Inferior parietal cortex (tissue), 1 donor: ENCODE measurements around the gene PRKN.
A peak's percentile ranks its signal among the peaks of the same experiment; 100 is the strongest.

Experiments
- DNase-seq: peaks from one replicate; pipeline ENCODE4 v3.0.0-alpha.2; 2016; ENCODE audit errors: extremely low spot score

Gene PRKN

DNA sequence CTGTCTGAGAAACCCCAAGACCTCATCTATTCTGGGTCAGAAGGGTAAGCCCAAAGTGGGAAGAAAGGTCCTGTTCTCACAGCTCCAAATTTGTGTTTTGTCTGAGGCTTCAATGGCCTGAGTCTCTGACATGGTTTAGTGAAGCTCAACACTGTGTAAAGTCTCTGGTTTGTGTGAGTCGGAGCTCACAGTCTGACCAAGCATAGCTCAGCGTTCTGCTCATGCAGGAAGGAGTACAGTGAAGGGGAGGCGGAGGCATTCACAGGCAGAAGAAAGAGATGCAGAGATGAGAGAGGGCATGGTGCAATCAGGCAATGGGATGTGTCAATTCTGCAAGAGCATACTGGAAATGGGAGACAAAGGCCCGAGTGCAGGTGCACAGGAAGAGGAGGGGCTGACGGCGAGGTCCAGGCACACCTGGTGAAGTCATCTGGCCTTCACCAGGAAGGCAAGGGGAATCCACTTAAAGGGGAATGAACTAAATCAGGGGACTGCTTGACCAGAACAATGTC is 990.7 kb downstream of the PRKN start:
- no peak for DNase-seq

DNA sequence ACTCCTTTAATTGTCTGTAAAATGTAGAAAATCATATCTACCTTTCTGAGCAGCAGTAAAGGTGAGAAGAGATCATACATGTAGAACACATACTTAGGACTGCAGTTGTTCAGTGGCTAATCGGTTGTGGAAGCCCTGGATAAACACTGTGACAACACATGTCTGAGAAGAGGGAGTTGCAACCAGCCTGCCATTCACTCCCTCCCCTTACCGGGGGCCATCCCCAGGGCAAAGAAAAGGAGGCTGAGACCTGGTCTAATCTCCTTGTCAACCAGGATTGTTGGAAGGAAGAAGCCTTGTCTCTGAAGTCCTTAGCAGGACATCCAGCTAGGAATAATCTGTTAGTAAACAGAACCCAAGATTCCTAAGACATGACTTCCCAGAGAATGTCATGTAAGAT is 991.2 kb downstream of the PRKN start:
- no peak for DNase-seq

DNA sequence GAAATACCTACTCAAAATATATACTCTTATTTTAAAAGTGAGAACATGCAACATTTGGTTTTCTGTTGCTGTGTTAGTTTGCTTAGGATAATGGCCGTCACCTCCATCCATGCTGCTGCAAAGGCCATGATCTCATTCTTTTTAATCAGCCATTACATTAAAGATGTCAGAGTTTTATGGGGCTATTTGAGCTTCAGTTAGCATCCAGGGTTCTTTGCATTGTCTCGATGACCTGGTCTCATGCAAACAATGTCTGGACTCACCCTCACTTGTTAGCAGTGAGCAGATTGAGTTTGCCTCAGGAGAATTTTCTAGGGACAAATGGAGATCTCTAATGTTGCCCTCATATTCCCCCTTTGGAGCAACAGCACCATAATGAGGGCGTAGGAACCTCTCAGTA is 995.0 kb downstream of the PRKN start:
- DNase-seq = no peak

DNA sequence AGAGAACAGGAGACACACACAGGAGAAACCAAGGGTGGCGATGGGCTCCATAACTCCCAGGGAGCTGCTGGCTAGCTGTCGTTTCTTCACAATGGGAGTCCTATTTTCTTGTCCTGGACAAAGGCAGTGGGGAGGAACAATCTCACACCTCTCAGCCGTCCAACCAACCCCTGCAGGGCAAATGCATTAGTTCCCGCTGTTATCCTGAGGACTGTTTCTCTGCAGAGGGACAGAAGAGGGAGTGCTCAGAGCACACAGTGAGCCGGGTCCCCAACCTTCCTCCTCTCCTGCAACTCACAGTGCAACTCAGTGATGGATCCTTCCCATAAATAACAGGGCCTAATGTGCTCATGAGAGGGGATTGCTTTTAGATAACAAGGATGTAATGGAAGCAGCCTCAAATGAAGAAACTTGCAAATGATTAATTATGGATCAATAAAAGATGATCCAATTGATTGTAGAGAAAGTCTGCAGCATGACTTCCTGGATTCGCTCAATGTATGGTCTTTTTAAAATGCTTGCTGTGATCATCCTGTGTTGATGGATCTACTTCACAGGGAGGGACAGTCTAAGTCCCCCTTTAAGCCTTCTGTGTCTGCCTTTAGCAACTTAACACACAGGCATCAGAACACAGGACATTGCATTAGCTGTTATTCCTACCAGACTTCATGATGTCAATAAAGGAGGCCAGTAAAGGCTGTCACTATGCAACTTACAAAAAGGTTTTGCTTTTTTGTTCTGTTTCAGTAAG is 1000.3 kb downstream of the PRKN start:
- DNase-seq = no peak

DNA sequence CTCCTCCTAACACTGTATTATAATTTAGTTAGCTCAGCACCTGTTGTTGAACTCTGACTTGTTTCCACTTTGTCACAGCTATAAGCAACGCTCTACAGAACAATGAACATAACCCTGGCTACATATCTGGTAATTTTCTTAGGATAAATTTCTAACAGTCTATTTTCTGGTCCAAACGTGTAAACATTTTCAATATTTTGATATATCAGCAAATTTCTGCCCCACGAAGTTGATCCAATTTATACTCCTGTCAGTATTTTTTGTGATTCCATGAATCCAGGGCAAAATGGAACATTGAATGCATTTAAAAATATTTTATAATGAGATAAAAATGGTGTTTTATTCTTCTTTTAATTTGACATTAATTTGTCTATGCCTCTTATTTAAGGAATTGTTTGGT is 1005.2 kb downstream of the PRKN start:
- no peak for DNase-seq

DNA sequence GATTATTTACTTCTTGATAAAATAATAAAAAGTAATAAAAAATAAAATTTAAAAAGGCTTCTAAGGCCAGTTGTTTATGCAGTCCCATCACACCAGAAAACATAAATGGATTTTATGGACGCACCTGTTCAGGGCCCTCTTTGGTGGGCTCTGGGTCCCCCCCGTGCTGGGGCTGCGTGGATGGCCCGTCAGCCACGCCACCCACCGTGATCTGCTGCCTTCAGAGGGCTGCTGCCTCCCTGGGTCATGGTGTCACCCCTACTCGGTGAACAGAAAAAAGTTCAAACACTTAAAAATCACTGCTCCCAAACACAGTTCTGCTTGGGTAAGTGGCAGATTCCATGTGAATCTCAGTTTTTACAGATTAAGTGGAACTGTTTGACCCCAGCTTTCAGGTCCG is 1006.1 kb downstream of the PRKN start:
- no peak for DNase-seq

DNA sequence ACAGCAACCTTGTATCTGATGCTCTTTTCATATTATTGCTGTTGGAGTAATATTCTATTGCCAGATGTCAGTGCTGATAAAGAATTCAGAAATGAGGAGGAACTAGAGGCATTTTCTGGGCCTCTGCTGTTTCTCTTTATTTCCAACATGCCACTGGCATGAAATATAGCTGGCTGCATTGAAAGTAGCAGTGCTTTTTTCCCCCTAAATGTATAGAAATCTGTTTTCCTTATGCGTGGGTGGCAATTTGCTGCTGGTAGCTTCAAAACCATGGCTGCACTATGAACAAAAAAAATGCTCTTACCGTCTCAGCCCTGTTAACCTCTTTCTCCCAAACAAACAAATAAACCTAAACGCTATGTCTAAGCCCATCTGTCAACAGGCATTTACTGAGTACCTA is 1011.4 kb downstream of the PRKN start:
- peak; percentile 16 for DNase-seq

DNA sequence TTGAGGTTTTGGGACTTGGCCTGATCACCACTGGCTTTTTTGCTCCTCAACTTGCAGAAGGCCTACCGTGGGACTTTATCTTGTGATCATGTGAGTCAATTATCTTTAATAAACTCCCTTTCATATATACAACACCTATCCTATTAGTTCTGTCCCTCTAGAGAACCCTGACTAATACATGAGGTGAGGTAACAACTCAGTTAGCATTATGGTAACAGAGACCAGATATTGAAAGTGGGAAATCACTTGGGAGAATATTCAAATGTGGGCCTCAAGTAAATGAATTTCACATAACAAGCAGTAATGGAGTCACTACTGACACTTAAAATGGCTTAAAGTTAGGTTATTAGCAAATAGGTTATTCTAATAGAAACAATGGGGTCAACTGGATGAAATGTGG is 1015.6 kb downstream of the PRKN start:
- no peak for DNase-seq

DNA sequence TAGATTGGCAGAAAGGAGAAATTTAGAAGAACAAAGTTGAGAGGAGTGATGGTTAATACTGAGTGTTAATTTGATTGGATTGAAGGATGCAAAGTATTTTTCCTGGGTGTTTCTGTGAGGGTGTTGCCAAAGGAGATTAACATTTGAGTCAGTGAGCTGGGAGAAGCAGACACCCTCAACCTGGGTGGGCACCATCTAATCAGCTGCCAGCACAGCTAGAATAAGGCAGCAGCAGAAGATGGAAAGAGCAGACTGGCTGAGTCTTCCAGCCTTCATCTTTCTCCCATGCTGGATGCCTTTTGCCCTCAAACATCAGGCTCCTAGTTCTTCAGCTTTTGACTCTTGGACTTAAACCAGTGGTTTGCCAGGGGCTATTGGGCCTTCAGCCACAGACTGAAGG is 1016.1 kb downstream of the PRKN start:
- no peak for DNase-seq

DNA sequence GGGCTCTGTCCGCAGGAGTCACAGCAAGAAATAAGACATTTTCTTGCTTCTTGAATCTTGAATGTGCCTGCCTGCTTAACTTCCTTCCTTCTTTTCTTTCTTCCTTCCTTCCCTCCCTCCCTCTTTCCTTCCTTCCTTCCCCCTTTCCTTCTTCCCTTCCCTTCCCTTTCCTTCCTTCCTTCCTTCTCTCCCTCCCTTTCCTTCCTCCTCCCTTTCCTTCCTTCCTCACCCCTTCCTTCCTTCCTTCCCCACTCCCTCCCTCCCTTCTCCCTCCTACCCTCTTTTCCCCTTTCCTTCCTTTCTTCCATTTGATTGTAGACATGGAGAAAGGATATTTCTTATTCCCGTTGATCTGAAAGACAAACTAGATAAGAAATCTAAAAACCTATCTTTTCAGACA is 1016.9 kb downstream of the PRKN start:
- no peak for DNase-seq

DNA sequence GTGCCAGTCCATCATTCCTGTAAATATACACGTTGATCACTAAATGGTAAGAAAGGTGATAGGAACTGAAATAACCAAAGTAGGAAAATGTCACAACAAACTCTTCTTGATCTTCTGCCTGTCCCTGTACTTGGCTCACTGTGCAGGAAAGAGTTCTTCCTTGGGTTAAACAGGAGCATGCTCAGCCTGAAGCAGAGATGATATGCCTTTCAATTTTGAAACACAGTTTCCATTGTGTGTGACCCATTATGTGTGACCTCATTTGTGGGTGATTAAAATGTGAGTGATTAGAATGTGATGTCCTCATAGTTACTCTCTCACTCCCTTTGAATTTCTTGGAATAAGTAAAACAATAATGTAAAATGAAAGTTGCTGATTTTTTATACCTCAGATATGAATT is 1026.5 kb downstream of the PRKN start:
- no peak for DNase-seq

DNA sequence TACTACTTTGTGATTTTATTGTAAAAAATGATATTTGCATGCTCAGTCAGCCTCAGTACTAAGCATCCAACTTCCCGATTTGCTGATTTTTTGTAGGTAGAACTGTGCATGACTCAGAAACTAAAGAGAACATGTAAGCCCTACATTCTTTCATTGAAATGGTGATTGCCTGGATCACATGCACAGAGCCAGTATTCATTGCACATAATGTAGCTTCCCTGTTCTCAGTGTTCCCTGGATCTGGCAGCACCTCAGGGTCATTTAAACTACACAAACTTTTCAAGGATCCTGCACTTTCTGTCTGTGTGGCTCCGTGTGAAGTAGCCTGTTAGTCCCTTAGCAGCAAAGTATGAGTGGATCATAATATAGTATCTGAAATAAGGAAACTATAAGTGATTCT is 1030.8 kb downstream of the PRKN start:
- DNase-seq = no peak

DNA sequence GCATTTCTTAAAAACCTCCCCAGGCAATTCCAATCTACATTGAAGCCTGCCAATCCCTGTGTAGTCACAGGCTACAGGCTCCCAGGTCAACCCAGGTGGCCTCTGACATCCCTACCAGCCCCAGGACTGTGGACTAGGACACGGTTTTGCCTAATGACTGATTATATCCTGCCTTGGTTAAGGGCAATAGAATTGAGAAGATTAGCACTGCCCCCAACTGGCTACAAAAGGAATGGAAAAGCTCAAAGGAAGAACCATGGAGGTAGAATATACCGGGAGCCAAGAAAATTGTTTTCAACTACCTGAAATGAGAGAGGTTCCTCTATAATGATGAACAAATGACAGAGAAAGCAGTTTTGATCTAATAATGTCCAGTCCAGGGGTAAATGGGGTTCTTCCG is 1032.6 kb downstream of the PRKN start:
- DNase-seq = no peak

DNA sequence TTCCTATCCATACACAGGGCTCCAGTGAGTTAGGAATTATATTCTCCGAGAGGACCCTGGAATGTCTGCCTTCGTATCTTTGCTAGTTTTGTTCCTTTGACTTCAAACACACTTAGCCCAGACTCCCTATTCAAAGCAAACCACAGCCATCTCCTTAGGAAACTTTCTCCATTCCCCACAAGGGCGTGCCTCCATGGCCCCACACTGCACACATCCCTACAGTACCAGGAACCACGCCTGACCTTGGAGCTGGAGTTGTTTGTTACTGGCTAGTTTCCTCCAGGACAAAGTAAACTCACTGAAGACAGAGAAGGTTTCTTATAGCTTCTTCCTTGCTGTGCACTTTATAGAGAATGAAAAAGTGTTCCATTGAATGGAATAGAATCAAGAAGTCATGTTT is 1040.9 kb downstream of the PRKN start:
- no peak for DNase-seq

DNA sequence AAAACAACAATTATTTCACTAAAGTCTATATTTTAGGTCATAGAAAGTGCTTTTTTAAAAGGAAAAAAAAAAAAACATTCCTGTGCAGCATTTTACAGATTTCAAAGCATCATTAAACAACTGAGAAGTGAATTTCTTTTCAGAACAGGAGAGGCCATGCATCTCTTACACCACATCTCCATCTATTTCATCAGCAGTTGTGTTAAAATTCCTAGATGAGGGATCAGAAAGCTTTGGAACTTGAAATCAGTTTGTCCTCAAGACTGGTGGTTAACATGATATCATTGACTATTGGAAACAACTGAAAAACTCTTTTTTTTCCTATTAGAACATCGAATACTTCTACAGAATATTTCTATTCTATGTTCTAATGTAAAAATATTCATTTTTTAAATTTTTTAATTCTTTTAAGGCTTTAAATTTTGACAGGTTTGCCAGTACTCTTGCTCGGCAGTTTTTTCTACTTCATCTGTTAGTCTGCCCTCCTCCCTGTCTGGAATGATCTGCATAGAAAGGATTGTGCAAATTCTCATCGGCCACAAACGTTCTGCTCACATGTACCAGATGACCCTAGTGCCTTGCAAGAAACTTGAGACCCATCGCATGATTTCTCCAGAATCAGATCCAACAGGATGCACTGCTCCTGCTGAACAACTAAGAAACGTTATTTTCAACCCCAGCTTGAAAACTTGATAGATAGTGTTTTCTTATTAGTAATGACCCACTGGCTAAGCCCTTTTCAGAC is 1042.7 kb downstream of the PRKN start:
- no peak for DNase-seq

DNA sequence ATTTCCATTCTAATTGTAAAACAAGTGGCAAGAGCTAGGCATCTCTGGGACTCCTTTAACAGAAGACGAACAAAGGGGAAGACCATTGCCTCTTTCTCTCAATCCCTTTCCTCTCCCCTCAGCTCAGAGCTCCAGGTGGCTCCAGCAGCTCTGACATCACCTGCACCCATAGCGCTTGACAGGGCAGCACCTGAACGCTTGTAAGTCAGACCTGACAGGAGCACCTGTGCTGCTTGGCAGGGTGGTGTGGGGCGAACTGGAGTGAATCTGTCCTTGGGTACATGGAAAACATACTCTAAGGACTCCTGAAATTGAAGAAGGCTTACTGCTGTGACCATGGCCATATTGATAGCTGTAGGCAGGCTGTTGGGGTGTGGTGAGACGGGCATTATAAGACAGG is 1044.2 kb downstream of the PRKN start:
- no peak for DNase-seq

DNA sequence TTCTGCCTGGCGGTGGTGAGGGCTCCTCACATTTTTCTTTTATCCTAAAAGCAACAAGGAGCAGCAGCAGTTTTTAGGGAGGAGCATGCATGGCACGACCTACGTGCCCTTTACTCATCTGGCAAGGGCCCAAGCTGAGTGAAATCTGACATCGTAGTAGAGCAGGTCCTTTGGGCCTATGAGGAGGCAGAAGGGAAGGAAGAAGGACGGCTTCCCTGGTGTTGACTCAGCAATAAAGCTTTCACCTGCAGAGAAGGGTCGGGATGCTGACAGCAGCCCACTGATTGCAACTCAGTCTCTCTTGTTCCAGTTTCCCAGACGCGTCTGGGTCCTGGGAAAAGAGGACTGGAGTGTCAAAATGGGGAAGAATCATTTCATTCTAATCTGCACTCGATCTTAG is 1044.6 kb downstream of the PRKN start:
- DNase-seq = no peak

DNA sequence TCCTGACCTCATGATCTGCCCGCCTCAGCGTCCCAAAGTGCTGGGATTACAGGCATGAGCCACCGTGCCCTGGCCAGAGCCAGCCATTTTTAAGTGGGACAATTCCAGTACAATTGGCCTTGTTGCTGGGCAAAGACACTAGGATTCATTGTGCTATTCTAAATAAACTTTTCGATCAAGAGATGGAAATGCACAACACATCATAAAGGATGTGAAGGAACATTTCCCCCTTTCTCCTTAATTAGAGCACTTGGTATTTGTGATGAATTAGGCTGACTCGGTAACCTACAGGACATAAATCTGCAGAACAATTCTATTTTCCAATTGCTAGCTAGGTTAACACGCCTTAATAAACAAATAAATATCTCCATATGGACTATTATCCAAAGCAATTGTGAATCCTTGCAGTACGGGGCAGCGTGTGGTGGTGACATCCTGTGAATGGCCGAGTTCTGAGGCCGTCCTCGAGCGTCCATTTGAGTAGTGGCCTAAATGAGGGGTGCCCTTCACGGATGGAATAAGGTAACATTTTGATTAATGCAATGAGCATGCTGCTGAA is 1047.5 kb downstream of the PRKN start:
- DNase-seq = no peak

DNA sequence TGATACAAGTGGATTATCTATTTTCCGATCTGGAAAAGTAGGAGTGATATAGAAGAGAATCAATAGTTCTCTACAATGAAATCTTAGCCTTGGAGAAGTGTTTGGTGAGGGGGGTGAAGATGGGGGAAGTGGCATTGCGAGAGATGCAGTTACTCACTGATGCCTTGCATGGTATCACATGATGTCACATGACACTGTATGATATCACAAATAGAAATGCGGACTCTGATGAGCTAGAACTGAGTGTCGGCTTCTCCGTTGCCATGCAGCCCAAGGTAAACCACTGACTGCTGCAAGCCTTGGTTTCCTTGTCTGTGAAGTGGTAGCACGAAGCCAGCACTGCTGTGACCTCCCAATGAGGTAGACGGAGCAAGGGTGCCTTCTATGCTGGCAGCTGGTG is 1050.4 kb downstream of the PRKN start:
- no peak for DNase-seq

DNA sequence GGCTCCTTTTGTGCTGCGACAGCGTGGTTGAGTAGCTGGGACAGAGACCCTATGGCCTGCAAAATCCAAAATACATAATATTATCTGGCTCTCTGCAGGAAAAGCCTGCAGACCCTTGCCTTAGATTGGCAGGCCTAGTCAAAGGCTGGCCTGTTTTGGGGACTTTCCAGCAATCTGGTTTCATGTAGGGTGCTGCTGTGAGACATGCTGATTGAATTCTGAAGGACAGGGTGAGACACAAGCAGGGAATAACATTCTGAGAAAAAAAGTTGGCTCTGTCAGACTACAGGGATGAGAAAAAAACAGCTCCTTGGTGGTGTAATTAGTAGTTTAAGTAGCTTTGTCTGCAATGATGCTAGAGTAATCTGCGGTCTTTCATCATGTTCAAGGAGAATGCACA is 1051.0 kb downstream of the PRKN start:
- no peak for DNase-seq

DNA sequence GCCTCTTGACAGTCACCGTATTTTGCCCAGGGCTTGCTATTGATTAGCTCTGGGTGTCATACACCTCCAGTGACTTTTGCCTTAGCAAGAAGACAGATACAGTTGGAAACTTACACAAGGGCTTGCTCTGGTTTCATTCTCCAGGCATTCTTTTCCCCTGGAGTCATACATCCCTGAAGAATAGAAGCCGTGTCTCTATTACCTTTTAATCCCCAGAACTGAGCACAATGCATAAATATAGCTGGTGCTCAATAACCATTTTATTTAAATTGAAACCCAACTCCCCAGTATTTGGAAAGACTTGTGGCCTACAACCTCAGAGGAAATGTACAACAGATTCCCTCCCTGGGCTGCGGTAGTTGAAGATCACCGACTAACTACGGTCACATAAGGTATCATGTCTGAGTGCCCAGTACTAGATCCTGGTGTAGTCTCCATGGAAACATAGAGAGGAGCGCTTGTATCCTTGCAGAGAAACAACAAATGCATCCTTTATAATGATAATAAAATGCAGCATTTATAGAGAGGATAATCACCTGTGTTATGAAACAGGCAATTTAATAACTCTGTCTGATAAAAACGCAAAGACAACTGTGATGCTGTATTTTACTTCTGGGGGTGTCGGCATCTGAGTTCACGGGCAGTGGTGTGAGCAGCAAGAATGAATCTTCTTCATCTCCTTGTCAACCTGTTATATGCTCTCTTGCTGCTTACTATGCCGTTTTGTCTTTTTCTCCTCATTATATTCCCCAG is 1052.5 kb downstream of the PRKN start:
- no peak for DNase-seq

DNA sequence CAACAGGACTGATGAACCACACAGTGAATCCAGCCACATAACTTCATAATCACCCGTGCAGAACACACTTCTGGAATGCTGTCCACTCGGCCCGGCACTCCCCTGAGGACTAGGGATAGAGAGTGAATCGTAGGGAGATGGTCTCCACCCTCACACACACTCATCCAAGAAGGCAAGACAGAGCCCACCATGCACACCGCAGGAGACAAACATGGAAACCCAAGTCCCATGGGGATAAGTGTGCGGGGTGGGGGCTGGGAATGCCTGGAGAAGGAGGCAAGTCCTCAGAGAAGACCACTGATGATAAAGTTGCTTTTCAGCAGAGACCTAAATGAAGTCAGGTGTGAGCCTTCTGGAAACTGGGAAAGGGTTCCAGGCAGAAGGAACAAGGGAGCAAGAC is 1054.5 kb downstream of the PRKN start:
- DNase-seq = no peak
